GM12873 (cell line): ENCODE measurements around the gene ATXN1.

Experiments used
- TF ChIP-seq, protein P1 (sequence below): IDR thresholded peaks from 2 replicates; pipeline ENCODE4 v1.5.1; 2012; ENCODE audit warnings: low read depth, mild to moderate bottlenecking, moderate library complexity, low read length, control low read depth; ENCODE audit not compliant: insufficient read depth; ENCODE audit errors: missing control alignments

The ATXN1 gene

DNA sequence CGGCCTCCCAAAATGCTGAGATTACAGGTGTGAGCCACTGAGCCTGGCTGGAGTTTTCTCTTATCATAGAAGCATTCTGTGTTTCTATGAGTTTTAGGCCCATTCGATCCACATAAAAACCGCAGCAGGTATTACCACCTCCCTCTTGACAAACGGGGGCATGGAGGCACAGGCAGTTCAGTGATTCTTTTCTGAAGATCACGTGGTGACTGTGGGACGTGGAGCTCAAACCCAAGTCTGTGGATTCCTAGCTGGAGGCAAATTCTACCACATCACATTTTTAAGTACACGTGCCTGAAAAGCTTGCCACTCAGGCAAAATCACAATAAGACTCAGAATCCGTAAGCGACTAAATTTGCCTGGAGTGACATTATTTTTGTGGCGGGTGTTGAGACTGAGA lies 331.6 kb downstream of the ATXN1 start:
- TF ChIP-seq, protein P1, sequence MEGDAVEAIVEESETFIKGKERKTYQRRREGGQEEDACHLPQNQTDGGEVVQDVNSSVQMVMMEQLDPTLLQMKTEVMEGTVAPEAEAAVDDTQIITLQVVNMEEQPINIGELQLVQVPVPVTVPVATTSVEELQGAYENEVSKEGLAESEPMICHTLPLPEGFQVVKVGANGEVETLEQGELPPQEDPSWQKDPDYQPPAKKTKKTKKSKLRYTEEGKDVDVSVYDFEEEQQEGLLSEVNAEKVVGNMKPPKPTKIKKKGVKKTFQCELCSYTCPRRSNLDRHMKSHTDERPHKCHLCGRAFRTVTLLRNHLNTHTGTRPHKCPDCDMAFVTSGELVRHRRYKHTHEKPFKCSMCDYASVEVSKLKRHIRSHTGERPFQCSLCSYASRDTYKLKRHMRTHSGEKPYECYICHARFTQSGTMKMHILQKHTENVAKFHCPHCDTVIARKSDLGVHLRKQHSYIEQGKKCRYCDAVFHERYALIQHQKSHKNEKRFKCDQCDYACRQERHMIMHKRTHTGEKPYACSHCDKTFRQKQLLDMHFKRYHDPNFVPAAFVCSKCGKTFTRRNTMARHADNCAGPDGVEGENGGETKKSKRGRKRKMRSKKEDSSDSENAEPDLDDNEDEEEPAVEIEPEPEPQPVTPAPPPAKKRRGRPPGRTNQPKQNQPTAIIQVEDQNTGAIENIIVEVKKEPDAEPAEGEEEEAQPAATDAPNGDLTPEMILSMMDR = no peak

DNA sequence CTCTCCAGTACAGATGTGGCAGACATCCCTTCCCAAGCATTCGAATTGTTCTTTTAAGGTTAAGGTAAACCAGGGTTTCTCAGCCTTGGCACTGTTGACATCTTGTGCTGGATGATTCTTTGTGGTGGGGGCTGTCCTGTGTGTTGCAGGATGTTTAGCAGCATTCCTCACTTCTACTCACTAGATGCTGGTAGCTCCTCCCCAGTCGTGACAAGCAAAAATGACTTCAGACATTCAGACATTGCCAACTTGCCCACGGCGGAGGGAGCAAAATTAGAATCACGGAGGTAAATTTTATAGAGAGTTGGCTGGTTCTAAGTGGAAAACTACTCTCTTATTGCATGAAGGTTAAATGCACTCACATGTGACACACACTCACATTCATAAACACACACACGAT lies 334.1 kb downstream of the ATXN1 start:
- TF ChIP-seq, protein P1 = no peak

DNA sequence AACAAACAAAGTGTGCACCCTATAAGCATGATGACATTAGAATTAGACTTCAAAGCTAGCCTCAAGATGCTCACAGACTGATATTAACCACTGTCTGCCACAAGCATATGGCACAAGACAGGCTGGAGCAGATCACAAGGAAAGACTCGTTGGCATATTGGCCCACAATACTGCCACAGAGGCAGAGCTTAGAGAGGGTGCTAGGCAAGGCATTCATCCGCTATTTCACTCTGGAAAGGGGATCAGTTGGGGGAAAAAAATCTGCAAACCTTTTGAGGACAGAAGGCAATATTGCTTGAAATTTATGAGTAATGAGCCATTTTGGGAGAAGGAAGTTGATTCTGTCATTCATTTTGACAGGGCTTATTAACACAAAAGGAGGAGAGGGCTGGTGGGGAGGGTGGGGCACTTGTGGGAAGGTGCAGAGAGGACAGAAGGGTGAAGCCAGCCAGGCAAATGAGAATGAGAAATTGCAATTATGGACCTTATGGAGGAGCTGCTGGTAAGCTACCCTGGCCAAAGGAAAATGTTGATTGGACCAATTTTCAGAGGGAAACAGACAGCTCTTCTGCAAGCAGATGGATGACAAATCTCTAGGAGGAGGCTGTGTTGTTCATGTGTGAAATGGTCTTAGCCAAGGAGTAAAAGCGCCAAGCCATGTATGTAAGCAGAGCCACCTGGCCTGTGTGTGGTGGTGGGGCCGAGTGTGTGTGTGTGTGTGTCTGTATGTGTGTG lies 335.2 kb downstream of the ATXN1 start:
- TF ChIP-seq, protein P1 = no peak

DNA sequence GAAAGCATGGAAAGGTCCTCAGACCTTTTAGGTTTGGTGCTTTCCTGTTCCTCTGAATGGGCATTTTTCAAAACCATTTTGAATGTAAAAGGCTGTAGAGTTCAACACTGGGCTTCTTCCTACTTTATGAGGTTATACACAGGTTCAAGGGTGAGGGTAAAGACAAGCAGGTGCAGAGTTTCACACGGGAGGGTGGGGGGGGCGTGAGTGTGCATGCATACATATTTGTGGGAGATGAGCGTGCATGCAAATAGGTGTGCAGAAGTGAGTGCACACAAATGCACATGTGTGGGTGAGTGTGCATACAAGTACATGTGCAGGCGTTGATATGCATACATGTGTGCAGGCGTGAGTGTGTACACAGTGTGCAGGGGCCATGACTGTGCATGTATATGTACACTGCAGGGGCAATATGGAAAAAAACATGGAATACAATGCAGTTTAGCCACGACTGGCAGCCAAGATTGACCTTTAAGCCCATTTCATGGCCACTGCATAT lies 339.7 kb downstream of the ATXN1 start:
- TF ChIP-seq, protein P1 = no peak

DNA sequence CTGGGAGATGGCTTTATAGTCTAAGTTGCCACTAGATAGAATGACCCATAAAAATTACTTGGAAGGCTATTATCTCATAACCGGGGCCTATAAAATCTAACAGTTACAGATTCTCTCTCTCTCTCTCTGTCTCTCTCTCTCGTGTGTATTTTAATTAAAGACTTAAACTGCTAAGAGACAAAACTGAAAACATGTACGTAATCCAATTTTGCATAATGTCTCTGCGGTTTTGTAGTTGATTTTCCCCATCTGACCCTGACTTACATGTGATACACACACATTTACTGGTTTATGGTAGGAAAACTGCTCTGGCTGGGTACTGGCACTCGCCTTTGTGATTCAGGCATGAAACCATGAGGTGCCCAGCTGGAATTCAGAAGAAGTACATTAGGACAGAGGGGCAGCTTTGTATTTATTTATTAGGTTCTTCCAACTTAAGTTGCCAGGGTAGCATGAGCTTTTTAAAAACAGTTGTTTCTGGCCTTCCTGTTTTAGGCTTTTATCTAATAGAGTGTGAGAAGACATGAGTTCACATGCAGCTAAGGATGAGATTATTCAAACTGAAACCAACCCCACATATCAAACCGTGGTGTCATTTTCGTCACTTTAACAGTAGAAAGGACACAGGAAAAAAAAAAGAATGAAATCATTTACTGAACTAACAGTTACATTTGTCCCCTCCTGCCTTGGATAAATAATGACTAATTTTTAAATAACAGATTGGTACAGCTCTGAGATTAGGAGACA lies 340.4 kb downstream of the ATXN1 start:
- TF ChIP-seq, protein P1 = no peak

DNA sequence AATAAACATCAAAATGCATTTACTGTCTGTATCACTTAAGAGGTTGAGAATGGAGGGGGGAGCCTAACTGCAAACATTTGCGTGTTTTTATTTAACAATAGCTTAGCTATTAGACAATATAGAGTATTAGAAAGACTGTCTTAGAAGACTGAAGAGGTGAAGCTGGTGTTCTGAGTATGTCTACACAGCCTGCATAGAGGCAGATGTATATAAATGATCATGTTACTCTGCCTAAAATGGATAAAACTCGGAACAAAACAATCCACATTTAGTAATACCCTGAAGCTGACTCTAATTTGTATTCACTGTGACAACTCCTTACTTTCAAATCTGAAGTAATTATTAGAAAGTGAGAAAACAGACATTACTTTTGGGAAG lies 340.9 kb downstream of the ATXN1 start:
- TF ChIP-seq, protein P1 = no peak

DNA sequence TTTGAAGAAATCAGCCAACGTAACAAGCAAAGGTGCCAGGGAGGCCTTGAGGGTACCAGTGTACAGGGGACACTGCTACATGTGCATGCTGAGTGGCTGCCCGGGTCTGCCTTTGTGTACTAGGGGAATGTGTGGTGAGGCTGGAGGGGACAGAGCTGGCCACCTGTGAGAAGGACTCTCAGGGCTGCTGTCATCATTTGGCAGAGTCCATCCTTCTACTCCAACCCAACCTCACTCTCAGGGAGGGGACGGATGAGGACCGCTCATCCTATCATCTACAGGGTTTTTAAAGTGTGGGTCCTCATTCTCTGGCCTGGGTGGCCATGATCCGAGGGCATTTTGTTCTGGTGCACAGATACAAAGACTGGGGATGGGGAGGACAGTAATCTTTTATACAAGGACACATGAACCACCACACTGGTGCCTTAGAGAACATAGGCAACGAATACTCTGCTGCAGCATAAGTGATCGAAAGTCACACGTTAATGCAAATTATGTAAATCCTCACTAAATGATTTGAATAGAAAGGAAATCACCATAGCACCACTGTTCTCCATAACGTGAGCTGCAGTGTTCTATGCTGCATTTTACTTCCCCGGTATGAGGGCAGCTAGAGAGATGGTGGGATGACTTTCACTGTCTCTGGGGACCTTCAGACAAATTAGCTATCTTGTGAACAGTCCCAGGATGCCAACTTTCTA lies 341.5 kb downstream of the ATXN1 start:
- TF ChIP-seq, protein P1 = no peak
